IPS-15b (cell line): ENCODE measurements around the gene C1QL3.

Source experiments
- H3K27me3 ChIP-seq: one replicate; pipeline ENCODE4 v1.6.1; 2013; ENCODE audit warnings: low read length; ENCODE audit not compliant: control insufficient read depth, insufficient read depth
- H3K36me3 ChIP-seq: one replicate; pipeline ENCODE4 v1.6.1; 2013; ENCODE audit warnings: low read length; ENCODE audit not compliant: control insufficient read depth, insufficient read depth
- H3K4me1 ChIP-seq: one replicate; pipeline ENCODE4 v1.6.1; 2013; ENCODE audit warnings: mild to moderate bottlenecking, low read length; ENCODE audit not compliant: control insufficient read depth, insufficient read depth
- H3K4me3 ChIP-seq: one replicate; pipeline ENCODE4 v1.5.1; 2013; ENCODE audit warnings: low read depth, low read length
- H3K9ac ChIP-seq: one replicate; pipeline ENCODE4 v1.6.1; 2013; ENCODE audit warnings: low read depth, mild to moderate bottlenecking, low read length
- H3K9me3 ChIP-seq: one replicate; pipeline ENCODE4 v1.6.1; 2013; ENCODE audit warnings: mild to moderate bottlenecking, low read length; ENCODE audit not compliant: control insufficient read depth, insufficient read depth

C1QL3 gene

DNA sequence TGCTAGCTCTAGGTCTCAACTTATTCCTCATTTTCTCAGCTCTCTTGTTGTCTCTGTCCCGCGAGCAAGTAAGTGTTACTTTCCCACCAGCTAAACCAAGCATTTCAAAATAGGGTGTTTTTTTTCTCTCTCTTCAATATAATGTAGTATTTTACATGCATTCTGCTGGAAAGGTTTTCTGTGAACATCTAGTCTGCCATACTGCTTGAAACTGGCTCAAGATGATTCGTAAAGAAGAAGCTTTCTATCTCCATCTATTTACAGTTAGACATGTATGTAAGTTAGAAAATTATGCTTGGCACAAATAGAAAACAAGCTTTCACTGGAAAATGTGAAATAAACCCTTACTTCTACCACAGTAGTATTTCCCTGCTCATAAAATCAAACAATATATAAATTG, 31.2 kb downstream of the C1QL3 start:
- Histone ChIP-seq H3K9ac (no peak overlapping the region), H3K4me3 (no peak overlapping the region), H3K36me3 (no peaks in the 10 kb centered on the region), H3K9me3 (no peaks in the 10 kb centered on the region), H3K4me1 (peaks cover 3% of the 10 kb centered on the region), H3K27me3 (no peaks in the 10 kb centered on the region)

DNA sequence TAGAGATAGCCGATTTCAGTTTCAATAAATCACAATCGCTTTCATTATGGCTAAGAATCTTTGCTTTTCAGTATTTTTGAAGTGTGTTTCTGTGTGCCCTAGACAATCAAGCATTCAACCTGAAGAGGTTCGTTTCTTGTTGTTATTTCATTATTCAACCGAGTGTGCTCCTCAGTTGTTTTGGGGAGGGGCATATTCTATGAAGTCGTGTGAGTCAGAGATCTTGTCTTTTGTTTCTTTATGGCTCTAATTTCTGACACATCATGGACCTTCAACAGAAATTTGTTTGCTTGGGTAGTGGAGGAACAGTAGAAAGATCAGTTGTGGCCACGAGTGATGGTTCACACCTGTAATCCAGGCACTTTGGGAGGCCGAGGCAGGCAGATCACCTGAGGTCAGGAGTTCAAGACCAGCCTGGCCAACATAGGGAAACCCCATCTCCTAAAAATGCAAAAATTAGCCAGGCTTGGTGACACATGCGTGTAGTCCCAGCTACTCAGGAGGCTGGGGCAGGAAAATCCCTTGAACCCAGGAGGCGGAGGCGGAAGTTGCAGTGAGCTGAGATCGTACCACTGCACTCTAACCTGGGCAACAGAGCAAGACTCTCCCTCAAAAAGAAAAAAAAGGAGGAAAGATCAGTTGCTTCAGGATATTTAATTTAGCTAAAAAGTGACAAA, 38.3 kb downstream of the C1QL3 start:
- no peak overlapping the region for H3K9ac ChIP-seq
- H3K9me3 ChIP-seq = no peaks in the 10 kb centered on the region
- no peaks in the 10 kb centered on the region for H3K27me3 ChIP-seq
- no peaks in the 10 kb centered on the region for H3K4me1 ChIP-seq
- H3K36me3 ChIP-seq = no peaks in the 10 kb centered on the region
- H3K4me3 ChIP-seq = no peak overlapping the region

DNA sequence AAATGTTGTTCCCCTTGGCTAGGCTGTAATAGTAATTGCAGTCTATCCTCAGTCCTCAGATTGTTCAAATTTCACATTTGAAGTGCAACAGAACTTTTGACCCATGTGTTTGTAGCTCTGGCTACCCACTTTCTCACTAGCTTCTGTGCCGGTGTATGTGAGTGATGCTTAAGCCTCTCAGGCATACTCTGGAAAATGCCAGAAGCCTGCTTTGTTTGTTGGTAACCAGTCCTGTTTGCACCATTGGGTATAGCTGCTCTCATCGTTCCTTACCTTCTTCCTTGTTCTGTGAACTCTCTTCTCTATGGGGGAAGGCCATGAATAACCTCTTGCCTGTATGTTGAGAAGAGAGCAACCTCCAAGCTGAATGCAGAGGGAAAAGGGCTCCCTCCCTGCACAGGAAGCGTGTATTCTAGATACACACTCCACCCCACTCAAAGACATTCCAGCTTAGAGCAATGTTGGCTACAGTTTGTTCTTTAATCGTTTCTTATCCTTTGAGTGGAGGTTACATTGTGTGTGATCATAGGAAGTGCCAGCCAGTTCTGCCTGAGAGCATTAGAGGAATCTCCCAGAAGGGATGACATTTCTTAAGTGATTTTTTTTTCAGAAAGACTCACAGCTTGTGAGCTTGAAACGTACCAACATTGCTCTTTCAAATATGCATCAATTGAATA, 40.5 kb downstream of the C1QL3 start:
- H3K4me1 ChIP-seq = no peaks in the 10 kb centered on the region
- no peak overlapping the region for H3K9ac ChIP-seq
- no peaks in the 10 kb centered on the region for H3K27me3 ChIP-seq
- H3K9me3 ChIP-seq = no peaks in the 10 kb centered on the region
- H3K36me3 ChIP-seq = no peaks in the 10 kb centered on the region
- no peak overlapping the region for H3K4me3 ChIP-seq

DNA sequence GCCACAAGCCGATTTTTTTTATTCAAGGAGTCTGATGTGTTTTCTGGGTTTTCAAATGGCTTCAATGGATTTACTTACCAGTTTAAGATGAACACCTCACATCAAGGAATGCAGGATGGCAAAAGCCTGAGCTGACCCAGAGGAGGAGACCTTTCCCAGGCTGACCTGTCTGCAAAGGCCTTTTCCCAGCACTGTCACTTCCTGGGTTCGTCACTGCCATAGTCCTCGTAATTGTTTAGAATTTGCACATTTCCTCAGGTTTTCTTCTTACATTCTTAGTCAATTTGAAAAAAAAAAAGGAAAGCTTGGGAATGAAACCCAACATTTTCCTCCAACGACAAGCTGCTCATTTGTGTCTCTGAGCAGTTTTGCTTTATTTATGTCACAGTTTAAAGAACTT, 42.9 kb downstream of the C1QL3 start:
- H3K9me3 ChIP-seq = no peaks in the 10 kb centered on the region
- no peak overlapping the region for H3K9ac ChIP-seq
- no peak overlapping the region for H3K4me3 ChIP-seq
- no peaks in the 10 kb centered on the region for H3K27me3 ChIP-seq
- no peaks in the 10 kb centered on the region for H3K36me3 ChIP-seq
- no peaks in the 10 kb centered on the region for H3K4me1 ChIP-seq

DNA sequence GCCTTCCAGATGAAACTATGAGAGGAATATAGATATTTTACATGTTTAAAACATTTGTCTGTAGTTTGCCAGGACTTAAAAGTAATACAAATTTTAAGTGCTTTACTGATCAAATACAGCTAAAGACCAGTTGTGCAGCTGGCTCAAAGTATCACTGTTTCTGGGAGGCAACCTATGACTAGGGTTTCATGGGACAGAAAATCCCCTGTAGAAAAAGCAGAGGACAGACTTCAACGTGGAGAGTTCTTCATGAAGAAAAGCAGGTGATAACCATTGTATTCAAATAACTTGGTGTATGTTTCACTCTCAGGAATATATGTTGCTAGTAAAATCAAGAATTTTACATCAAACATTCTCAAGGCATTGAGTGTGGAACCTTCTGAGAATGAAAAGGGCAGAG, 43.9 kb downstream of the C1QL3 start:
- Histone ChIP-seq H3K9me3 (no peaks in the 10 kb centered on the region), H3K9ac (no peak overlapping the region), H3K4me3 (no peak overlapping the region), H3K36me3 (no peaks in the 10 kb centered on the region), H3K4me1 (no peaks in the 10 kb centered on the region), H3K27me3 (no peaks in the 10 kb centered on the region)

DNA sequence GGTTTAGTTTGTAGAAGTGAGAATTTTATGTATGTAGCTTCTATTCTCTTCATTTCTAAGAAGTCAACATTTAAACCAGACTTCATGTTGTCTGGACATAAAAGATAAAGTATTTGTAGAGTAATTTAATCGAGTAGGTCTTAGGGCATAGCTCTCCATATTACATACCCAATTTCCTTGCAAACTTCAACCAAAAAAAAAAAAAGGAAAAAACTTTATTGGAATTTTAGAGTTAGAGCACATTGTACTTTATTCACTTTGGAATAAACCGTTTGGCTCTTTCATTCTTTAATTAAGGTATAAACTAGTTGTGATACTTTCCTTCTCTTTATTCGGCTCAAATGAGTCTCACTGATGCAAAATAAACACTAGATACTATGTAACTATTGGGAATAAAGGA, 48.9 kb downstream of the C1QL3 start:
- H3K4me1 ChIP-seq = no peaks in the 10 kb centered on the region
- no peaks in the 10 kb centered on the region for H3K9me3 ChIP-seq
- H3K4me3 ChIP-seq = no peak overlapping the region
- H3K9ac ChIP-seq = no peak overlapping the region
- H3K27me3 ChIP-seq = no peaks in the 10 kb centered on the region
- H3K36me3 ChIP-seq = no peaks in the 10 kb centered on the region

DNA sequence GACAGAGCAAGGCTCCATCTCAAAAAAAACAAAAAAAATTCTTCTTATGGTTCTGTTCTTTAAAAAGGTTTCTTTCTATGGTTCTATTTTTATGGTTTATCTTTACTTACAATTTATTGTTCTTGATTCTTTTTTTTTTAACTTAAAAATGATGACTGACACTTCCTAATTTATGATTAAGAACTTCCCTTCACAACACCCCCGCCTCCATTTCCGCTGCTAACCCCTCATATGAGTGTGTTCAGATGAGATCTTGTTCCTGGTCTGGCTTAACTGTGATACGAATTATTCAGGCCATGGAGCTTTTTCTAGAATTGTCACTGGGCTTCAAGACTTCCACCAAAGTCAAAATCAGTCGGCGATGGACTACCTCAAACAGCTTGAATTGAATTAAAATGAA, 50.9 kb downstream of the C1QL3 start:
- Histone ChIP-seq H3K4me1 (no peaks in the 10 kb centered on the region), H3K36me3 (no peaks in the 10 kb centered on the region), H3K9ac (no peak overlapping the region), H3K4me3 (no peak overlapping the region), H3K27me3 (no peaks in the 10 kb centered on the region), H3K9me3 (no peaks in the 10 kb centered on the region)

DNA sequence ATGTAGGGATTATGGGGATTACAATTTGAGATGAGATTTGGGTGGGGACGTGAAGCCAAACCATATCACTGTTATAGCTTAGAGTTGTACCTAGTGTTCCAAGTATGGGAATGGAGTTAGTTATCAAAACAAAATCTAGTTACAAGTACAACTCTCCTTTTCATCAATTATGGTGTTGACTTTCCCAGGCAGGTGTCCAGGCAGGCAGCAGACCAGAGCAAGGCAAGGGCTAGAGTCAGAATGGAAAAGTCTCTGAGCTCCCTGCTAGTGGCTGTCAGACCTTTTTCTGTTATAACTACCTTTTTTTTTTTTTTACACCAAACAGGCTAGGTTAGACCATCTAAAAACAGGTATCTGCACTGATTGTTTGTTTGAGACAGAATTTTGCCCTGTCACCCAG, 55.7 kb downstream of the C1QL3 start:
- no peaks in the 10 kb centered on the region for H3K4me1 ChIP-seq
- H3K36me3 ChIP-seq = no peaks in the 10 kb centered on the region
- no peak overlapping the region for H3K4me3 ChIP-seq
- no peak overlapping the region for H3K9ac ChIP-seq
- H3K9me3 ChIP-seq = no peaks in the 10 kb centered on the region
- no peaks in the 10 kb centered on the region for H3K27me3 ChIP-seq
